ENCODE data around the gene POU4F1. TPM values are rescaled to one million over a fixed set of nuclear protein-coding genes. Genes with fewer than 3 reads are reported as not detected.

The POU4F1 gene, protein sequence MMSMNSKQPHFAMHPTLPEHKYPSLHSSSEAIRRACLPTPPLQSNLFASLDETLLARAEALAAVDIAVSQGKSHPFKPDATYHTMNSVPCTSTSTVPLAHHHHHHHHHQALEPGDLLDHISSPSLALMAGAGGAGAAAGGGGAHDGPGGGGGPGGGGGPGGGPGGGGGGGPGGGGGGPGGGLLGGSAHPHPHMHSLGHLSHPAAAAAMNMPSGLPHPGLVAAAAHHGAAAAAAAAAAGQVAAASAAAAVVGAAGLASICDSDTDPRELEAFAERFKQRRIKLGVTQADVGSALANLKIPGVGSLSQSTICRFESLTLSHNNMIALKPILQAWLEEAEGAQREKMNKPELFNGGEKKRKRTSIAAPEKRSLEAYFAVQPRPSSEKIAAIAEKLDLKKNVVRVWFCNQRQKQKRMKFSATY
- not detected in 2 replicates for total RNA-seq

DNA sequence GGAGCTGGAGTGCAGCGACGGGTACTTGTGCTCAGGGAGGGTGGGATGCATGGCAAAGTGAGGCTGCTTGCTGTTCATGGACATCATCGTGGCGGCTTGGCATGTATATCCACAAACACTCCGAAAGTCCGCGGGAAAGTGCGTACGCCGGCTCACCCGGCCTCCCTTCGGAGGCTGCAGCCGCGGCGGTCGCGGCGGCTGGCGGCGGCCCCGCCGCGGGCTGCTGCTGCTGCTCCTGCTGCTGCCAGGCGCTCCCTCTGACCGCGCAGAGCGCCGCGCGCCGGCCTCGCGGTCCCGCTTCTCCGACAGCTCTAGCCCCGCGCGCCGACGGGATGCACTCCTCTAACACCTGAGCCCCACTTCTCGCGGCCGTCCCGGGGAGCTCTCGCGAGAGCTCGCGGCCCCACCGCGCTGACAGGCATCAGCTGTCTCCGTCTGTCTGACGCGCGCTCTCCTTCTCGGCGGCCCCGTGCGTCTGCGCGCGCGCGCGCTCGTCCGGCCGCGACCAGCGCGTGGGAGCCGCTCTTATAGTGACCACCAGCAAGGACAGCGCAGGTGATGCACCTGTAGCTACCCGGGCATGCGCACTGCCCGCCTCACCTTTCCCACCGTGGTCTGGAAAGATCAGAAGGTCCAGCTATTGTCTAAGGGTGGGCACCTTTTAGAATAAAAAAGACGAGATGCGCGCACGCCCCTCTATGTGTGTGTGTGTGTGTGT is at the start of gene POU4F1:
POU4F1 (minus strand) TSS at position 313 of the 718 bp plus-strand sequence; CDS start at position 87, 226 bp downstream.

Other genes starting within 250 kb of the POU4F1 start
- gene OBI1, start 55.6 kb upstream of the POU4F1 start, total RNA-seq = 9.8 and 11.4 TPM in 2 replicates

Measured in aortic smooth muscle cell (primary cell).